Cardiac muscle cell (in vitro differentiated cells and primary cell): Measurements from ENCODE around the gene SPO11. TPM values are rescaled to one million over a fixed set of nuclear protein-coding genes. Genes with fewer than 3 reads are reported as not detected.

Experiments used
- DNase-seq, 2 donors: peaks; one replicate each; pipeline versions ENCODE4 v3.0.0 to v3.0.0-alpha.2; 2010 to 2017; ENCODE audit warnings: low read depth in 1 of 2, low spot score in 1 of 2
- H3K27ac ChIP-seq: fragments of 200-600 bp; sonication (generic); 2 replicates; pipeline ENCODE4 v1.5.1; 2016
- H3K27me3 ChIP-seq: fragments of 200-600 bp; sonication (generic); 2 replicates; pipeline ENCODE4 v1.6.0; 2016; ENCODE audit warnings: control low read depth
- H3K36me3 ChIP-seq: fragments of 200-600 bp; sonication (generic); 2 replicates; pipeline ENCODE4 v1.5.1; 2016; ENCODE audit warnings: control low read depth
- H3K4me1 ChIP-seq: fragments of 200-600 bp; sonication (generic); 2 replicates; pipeline ENCODE4 v1.8.1; 2017; ENCODE audit warnings: low read depth, mild to moderate bottlenecking, mixed run types
- H3K4me3 ChIP-seq: fragments of 200-600 bp; sonication (generic); 2 replicates; pipeline ENCODE4 v1.5.1; 2016; ENCODE audit warnings: mild to moderate bottlenecking
- H3K9me3 ChIP-seq: fragments of 200-600 bp; sonication (generic); 2 replicates; pipeline ENCODE4 v1.5.1; 2017; ENCODE audit warnings: low read depth, mild to moderate bottlenecking, control low read depth
- polyA plus RNA-seq: library from polyadenylated mRNA; unstranded; fragments of >200 nt; fragmentation: Nextera tagmentation; extraction: Ambion mirVana; gene quantifications from 2 replicates; pipeline ENCODE4 v1.2.1, GENCODE V29; 2016
- total RNA-seq: library from RNA; depleted of rRNA; stranded (reverse); fragments of >200 nt; gene quantifications from 2 replicates; pipeline ENCODE4 v1.2.3, GENCODE V29; 2016
- TF ChIP-seq, protein P1 (sequence below): IDR thresholded peaks from 2 replicates; pipeline ENCODE4 v1.5.1; 2012; ENCODE audit warnings: low read depth, mild to moderate bottlenecking, low read length

SPO11 gene
- total and polyA plus RNA-seq, 2 experiments from 2014 or later = not detected

GRCh38 chr20:57378646-57379262, 49.2 kb downstream of the SPO11 start:
- Histone ChIP-seq H3K36me3 (peaks cover 42% of the 10 kb centered on the region), H3K4me1 (no peaks in the 10 kb centered on the region), H3K27ac (no peak overlapping the region), H3K9me3 (no peaks in the 10 kb centered on the region), H3K4me3 (no peak overlapping the region), H3K27me3 (no peaks in the 10 kb centered on the region)
- TF ChIP-seq, protein P1, sequence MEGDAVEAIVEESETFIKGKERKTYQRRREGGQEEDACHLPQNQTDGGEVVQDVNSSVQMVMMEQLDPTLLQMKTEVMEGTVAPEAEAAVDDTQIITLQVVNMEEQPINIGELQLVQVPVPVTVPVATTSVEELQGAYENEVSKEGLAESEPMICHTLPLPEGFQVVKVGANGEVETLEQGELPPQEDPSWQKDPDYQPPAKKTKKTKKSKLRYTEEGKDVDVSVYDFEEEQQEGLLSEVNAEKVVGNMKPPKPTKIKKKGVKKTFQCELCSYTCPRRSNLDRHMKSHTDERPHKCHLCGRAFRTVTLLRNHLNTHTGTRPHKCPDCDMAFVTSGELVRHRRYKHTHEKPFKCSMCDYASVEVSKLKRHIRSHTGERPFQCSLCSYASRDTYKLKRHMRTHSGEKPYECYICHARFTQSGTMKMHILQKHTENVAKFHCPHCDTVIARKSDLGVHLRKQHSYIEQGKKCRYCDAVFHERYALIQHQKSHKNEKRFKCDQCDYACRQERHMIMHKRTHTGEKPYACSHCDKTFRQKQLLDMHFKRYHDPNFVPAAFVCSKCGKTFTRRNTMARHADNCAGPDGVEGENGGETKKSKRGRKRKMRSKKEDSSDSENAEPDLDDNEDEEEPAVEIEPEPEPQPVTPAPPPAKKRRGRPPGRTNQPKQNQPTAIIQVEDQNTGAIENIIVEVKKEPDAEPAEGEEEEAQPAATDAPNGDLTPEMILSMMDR = no peak
- no peak for DNase-seq

- DNase-seq = no peak
- no peaks in the 10 kb centered on the region for H3K4me1 ChIP-seq
- H3K36me3 ChIP-seq = peaks cover 36% of the 10 kb centered on the region
- no peak overlapping the region for H3K4me3 ChIP-seq
- H3K27me3 ChIP-seq = no peaks in the 10 kb centered on the region
- H3K9me3 ChIP-seq = no peaks in the 10 kb centered on the region
- TF ChIP-seq, protein P1 = no peak
- H3K27ac ChIP-seq = no peak overlapping the region
Observed at GRCh38 chr20:57379263-57379647, 49.7 kb downstream of the SPO11 start.

DNA sequence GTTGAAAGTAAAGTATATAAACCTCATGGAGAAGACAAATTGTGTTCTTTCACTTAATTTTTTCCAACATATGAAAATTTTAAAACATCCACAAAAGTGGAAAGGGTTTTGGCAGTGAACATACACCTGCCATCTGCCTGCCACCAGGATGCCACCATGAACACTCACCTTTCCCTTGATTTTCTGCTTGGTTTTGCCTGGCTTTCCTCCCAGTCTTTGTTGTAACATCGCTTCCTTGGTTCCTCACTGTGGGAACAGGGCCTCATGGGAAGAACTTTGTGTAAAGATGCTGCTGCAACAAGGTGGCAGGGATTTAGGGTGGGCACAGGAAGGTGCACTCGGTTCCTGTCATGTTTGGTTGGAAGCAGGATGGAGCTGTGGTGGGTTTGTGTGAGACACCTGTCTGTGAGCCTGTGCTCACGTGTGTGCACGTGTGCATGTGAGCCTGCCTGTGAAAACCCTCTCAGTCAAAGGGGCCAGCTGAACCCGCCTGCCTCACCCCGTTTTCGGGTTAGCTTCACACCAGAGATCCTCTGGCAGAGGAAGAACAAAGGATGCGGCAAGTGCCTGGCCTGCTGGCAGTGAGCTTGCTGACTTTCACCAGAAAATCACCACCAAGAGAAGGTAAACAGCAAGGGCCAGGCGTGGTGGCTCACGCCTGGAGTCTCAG, 50.6 kb downstream of the SPO11 start:
- Histone ChIP-seq H3K27me3 (no peaks in the 10 kb centered on the region), H3K4me3 (no peak overlapping the region), H3K9me3 (no peaks in the 10 kb centered on the region), H3K36me3 (peaks cover 29% of the 10 kb centered on the region), H3K4me1 (no peaks in the 10 kb centered on the region), H3K27ac (peak overlapping the region; percentile 14)
- no peak for DNase-seq
- TF ChIP-seq, protein P1 = no peak

- Histone ChIP-seq H3K27ac (no peak overlapping the region), H3K9me3 (no peaks in the 10 kb centered on the region), H3K36me3 (peaks cover 17% of the 10 kb centered on the region), H3K4me1 (no peaks in the 10 kb centered on the region), H3K4me3 (no peak overlapping the region), H3K27me3 (no peaks in the 10 kb centered on the region)
- DNase-seq = peak; percentile 81 to 85
- TF ChIP-seq, protein P1 = peak; percentile 96
Observed at GRCh38 chr20:57381596-57382503, 52.2 kb downstream of the SPO11 start.

DNA sequence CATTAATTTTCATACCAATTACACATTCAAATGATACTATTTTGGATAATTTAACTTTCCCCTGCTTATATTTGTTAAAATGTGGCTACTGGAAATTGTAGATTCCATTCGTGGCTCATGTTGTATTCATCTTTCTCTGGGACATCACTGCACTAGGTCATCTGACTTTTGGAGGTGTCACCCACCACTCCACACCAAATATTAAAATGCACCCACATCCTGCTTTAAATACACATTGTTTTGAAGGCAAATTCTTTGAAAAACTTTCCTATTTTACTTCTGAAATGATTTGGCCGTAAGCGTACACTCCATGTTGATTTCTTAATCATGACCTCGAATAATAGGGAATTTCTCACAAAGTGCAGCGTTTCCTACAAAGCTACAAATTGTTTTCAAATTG, 52.9 kb downstream of the SPO11 start:
- H3K36me3 ChIP-seq = peaks cover 11% of the 10 kb centered on the region
- no peaks in the 10 kb centered on the region for H3K9me3 ChIP-seq
- no peaks in the 10 kb centered on the region for H3K27me3 ChIP-seq
- DNase-seq = no peak
- H3K4me1 ChIP-seq = no peaks in the 10 kb centered on the region
- TF ChIP-seq, protein P1 = no peak
- H3K27ac ChIP-seq = no peak overlapping the region
- H3K4me3 ChIP-seq = no peak overlapping the region
